Eye (tissue), 1 donor: ENCODE results near the gene PALLD.
"Not testable (repeated sequence)": the region's sequence is repeated elsewhere in the genome, so short reads cannot be mapped to it uniquely, and the experiment has no call there.

ENCODE experiments used
- DNase-seq: peaks from one replicate; pipeline ENCODE4 v3.0.0-alpha.2; 2015

Gene PALLD

DNA sequence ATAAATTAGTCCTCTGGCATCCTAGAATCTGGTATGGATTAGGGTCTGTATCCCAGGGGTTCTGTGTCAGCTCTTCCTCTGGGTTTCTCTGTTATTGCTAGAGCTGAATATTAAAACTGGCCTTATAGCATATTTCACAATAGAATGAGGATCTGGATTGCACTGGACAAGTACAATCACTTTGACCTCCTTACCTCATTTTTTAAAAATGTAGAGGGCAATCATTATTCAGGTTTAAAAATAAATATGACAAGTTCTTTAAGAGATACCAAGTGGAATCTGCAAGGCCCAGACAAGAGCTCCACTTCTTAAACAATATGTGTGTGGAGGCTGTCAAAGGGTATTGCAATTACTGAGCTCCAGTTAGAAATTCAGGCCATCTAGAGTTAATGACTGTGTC lies 1.4 kb downstream of the PALLD start:
- DNase-seq = peak; percentile 68

DNA sequence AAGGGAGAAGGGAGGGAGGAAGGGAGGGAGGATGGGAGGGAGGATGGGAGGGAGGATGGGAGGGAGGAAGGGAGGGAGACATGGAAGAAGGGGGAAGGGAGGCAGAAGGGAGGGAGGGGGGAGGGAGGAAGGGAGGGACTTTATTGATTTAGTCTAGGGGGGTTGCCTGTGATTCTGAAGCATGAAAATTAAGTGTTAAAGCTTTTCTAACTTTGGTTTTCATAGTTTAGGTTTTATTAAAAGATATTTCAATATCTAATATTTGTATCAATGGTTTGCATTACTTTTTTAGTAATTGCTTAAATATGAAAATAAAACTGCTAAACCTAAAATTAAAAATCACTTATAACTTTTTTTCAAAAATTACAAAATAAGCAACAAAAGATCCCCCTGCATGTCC lies 2.4 kb downstream of the PALLD start:
- no peak for DNase-seq

DNA sequence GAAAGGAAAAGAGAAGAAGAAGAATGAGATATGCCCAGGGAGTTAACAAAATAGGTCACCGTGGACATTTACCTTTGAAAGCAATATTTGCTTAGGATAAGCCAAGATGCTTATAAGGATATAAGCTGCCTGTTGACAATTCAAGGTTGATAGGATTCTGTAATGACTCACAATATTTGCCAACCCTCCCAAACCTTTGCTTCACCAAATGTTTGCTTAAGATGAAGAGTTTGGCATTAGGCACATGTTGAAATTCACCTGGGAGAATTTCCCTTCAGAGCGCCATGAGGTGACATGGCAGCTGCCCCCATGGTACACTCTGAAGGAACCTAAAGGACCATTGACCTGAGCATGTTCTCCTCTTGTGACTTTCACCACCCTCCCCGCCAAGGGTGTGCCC lies 4.6 kb downstream of the PALLD start:
- no peak for DNase-seq

DNA sequence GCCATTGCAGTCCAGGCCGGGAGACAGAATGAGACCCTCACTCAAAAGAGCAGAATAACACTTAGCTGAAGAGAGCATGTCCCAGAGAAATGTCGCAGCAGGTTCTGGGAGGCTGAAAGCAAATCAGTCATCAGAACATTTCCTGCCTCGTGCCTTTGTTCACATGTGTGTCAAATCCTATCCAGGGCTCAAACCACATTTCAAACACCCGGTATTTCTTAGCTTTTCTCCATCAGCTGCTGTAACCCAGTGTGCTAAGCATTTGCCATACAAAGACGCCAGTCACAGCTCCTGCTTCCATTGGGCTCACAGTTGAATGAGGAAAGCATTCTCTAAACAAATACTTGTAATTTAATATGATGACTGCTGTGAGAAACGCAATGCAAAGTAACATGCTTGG lies 6.0 kb downstream of the PALLD start:
- DNase-seq = no peak

DNA sequence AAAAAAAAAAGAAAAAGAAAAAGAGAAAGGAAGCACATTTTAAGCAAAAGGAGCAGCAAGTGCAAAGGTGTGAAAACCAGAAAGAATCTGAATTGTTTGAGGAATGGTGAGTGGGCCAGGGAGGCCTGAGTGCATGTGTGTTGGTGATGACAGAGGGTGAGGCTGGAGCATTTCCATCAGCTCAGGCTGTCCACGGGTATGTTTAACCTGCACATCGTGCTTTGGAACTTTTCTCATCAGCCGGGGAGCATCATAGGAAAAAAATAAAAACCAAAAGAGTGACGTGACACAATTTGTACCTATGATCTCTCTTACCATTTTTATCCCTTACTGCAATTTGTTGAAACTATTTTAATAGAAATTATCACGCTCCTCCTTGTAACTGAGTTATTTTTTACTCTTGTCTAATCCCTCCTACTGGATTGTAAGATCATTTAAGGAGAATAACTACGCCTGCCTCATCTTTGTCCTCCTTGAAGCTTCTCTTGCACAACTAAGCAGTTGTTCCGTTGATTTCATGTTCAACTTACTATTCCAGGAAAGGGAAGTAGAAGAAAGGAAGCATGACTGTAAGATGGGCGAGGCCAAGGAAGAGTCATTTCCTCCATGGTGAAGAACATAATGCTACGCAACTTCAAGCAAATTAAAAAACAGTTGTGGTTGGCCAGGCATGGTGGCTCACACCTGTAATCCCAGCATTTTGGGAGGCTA lies 7.0 kb downstream of the PALLD start:
- no peak for DNase-seq

DNA sequence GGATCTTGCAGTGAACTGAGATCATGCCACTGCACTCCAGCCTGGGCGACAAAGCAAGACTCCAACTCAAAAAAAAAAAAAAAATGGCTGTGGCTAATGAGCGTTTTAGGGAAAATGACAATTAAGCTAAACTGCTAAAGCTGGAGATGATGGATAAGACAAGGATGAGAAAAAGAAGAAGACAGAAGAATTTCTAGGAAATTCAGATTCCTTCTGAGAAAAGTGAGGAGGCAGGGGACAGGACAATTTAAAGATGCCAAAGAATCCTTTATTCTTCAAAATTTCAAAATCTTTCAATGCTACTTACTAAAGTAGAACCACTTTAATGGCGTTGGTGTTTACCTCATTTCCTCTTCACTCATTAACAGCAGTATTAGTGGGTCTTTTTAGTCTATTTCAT lies 7.7 kb downstream of the PALLD start:
- no peak for DNase-seq

DNA sequence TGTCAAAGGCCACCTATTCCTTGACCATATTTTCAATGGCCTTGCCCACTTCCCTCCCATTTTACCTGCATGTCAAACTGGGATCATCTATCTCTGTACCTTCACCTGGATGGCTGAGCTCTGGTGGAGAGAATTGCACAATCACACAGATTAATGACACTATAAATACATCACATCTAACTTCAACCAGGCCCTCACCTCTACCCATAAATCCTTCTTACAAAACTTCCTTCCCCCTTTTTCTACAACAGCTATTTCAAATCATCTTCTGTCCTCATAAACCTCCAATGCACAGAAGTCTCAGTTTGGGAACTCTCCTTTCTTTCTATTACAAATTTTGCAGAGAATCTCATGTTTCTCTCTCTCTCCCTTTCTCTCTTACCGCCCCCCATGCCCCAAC lies 9.2 kb downstream of the PALLD start:
- DNase-seq = no peak

DNA sequence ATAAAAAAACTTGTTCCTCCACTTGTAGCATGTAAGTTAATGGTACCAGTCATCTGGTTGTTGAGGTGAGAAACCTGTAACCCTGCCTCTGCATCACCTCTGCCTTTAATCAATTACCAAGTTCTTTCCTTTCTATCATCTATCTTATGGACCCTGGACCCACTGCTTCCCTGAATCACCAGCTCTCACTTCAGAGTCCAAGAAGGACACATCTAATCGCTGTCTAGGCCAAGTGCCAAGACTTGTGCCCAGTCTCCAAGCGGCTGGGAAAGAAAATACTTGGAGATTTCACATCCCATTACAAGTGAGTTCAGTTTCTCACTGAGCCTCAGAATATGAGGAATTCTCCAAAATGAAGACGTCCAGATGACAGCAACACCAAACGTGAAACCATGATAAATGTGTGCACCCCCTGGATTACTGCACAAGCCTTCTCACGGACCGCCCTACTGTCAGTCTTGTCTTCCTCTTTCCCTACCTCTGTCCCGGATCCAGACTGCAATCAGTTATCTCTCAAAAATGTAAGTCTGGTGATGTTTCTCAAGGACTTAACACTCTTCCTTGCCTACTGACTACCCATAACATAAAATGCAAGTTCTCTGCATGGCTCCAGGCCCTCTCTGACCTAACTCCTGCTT lies 10.4 kb downstream of the PALLD start:
- no peak for DNase-seq

DNA sequence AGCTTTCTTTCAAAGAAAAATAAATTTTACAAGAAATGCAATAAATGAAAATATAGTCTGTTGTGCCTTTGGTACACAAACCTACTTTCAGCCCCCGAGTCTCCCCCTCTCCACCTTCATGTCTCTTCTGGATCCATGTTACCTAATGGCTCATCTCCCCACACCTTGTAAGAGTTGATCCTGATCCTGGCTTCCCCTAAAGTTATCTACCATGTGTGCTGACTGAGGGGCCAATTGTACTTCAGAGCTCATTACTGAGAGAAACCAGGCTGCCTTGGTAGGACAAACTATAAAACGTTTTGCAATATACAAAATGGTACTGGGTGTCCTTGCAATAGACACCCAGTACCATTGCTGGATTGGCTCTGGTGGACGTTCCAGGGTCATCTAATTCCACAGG lies 11.8 kb downstream of the PALLD start:
- no peak for DNase-seq

DNA sequence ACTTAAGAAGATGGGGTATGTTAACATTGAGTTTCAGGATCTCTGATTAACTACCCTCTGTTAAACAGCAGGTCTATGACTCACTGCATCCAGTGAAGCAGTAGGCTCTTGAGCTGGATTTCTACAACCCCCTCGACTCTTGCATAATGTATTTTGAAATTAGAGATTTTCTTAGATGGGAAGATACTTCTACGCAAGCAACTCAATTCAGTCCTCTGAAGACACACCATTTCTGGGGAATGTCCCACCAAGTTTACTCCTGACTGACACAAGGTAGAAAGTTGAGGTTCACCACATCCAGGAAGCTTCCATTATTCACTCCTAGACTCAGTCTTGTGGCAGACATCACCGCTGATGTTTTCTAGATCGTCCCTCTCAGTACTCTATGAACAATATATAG lies 12.9 kb downstream of the PALLD start:
- no peak for DNase-seq

DNA sequence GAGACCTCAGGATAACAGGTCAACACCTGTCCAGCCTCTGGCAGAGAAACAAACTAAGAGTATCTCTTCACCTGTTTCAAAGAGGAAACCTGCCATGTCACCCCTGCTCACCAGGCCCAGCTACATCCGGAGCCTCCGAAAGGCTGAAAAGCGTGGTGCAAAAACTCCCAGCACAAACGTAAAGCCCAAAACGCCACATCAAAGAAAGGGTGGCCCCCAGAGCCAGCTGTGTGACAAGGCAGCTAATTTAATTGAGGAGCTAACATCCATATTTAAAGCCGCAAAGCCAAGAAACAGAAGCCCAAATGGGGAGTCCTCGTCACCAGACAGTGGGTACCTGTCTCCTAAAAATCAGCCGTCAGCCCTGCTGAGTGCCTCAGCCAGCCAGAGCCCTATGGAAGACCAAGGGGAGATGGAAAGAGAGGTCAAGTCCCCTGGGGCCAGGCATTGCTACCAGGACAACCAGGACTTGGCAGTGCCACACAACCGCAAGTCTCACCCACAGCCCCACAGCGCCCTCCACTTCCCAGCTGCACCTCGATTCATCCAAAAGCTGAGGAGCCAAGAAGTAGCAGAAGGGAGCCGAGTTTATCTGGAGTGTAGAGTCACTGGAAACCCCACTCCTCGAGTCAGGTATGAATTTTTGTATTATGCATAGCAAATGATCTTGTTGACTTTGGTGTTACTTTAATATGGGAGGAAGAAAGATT lies 15.1 kb downstream of the PALLD start:
- no peak for DNase-seq

DNA sequence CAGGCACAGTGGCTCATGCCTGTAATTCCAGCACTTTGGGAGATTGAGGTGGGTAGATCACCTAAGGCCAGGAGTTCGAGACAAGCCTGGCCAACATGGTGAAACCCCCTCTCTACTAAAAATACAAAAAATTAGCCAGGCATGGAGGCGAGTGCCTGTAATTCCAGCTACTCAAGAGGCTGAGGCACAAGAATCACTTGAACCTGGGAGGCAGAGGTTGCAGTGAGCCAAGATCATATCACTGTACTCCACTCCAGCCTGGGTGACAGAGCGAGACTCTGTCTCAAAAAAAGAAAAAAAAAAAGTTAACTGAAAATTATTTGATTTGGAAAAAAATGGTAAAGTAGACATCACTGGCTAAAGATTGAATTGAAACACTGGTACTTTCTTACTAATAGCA lies 17.0 kb downstream of the PALLD start:
- DNase-seq = not testable (repeated sequence)

DNA sequence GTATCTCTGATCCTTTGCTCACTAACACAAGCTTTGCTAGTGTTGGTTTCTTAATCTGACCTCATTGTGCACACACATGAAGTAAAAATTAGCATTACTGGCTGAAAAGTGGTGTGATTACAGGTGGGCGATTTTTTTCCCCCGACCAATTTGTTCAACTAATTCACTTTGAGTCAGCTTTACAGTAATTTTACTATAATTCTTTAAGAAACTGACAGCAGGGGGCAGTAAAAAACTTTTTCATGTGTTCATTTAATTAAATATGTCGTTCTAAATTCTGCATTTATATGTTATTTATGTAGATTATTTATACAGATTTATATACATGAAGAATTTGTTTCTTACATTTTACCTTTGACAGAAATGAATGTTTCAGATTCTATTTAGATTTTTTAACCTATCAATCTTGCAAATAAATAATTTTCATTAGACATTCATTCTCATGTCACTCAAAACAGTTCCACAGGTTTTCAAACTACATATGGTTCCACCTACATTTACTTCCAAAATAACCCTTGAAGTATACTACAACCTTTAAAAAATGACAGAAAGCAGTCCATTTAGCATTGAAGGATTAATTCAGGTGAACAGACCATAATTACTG lies 17.5 kb downstream of the PALLD start:
- peak; percentile 75 for DNase-seq

DNA sequence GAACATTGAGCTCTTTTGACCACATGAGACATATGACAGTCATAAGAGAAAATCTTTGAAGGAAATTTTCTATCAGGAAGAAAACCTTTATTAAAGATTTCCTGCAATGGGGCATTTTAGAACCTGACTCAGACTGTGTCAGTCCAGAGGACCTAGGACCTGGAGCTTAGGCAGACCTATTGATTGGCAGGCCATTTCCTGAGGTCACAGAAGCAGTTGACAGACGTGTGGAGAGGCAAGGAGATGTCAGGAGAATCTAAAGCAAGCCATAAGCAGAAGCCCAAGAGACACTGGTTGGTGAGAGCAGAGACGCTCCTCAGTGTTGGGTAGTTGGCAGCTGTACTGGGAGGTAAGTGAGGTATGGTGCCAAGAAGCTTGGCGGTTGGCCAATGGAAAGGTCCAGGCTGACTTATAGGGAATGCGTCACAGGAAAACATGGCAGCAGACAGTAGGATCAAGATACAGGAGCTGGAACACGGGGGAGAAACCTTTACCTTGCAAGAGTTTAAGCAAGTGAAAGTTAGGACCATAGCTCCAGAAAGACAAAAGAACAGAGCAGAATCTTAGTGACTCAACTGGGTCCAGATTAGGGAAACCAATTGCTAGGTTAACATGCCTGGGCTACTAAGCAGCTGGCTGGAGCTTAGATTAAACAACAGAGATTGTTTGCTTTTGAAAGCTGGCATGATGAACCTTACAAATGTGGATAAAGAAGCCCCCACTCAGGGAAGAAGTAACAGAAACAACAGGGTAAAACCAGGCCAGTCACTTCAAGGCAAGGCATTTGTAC lies 18.6 kb downstream of the PALLD start:
- DNase-seq = no peak

DNA sequence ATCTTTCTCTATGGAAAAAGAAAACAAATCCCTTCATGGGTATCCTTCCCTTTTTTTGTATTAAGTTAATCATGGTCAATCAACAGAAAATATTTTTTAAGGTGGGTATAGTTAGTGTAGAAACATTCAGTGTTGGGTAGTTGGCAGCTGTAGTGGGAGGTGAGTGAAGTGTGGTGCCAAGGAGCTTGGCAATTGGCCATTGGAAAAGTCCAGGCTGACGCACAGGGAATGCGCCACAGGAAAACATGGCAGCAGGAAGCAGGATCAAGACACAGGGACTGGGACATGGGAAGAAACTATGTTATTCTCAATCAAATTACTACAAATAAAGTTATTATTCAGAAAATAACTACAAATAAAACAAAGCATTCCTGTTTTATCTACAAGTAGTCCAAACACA lies 20.0 kb downstream of the PALLD start:
- DNase-seq = no peak

DNA sequence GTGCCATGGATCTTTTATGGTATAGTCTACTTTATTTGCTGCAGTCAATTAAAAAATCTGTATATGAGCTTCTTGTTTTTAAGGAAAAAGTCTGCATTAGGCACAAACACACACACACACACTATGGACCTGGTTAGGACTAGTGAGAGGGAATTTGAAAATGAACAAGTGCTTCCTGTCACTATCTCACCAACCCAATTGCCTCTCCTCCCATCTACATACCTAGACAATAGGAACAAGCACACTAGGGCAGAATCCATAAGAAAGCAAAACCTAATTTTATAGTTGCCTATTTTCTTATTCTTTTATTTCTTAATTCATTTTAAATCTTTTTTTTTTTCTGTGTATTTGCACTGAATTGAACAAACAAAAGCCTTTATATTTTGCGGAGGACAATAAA lies 22.7 kb downstream of the PALLD start:
- DNase-seq = no peak

DNA sequence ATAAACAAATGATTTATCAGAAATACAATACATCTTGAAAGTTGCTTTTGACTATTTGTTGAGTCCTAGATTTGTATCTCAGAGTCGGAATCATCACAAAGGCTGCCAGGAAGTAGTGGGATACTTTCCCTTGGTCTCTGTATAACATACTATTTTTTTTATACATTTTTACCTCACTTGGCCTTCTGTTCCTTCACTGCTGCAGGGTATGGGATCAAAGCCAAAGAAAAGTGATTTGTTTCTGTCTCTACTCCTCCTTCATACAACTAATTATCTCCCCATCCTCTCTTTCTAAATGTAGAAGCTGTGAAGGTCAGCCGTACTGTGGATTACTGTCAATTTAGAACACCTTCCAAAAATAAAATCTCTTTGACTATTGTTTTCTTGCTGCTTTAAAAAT lies 24.9 kb downstream of the PALLD start:
- DNase-seq = peak; percentile 33

DNA sequence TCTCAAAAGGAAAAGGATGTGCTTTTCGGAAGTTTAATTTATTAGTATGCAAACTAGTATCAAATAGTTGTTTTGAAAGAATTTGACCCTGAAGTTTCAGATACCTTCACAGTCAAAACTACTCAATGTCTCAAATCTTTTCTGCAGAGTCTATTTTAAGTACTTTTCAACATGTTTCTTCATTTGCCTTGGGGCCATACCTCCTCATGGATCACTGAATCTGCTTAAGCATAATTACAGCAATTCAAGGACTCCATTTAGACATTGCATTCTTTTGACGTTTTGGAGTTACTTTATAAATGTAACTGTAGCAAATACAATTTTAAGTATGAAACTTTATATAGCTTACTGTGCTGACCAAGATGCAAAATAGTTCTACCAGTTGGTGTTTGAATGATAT lies 25.5 kb downstream of the PALLD start:
- peak; percentile 76 for DNase-seq

DNA sequence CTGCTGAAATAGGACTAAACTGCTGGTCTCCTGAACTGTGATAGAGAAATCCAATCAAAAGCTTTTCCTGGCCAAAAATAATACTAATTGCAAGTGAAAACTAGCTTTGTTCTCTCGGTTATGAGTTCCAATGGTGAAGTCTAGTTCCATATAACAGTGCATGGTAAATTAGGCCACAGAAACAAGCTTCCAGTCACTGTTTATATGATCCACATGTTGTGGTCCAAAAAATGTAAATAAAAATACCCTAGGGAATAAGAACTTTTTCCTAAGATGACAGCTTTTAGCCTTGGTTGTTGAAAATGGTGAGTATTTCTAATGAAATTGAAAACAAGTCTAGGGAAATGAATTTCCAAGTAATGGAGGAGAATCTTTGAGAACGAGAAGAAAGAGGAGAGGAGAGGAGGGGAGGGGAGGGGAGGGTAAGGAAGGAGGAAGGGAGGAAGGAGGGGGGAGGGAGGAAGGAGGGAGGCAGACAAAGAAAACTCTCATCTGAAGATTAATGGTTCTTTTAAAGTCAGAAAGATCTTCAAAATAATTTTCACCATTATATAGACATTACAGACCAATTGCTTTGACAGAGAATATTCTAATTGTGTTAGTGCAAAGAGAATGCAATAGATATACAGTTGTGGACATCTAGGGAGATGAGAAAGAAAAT lies 26.1 kb downstream of the PALLD start:
- peak; percentile 66 for DNase-seq

DNA sequence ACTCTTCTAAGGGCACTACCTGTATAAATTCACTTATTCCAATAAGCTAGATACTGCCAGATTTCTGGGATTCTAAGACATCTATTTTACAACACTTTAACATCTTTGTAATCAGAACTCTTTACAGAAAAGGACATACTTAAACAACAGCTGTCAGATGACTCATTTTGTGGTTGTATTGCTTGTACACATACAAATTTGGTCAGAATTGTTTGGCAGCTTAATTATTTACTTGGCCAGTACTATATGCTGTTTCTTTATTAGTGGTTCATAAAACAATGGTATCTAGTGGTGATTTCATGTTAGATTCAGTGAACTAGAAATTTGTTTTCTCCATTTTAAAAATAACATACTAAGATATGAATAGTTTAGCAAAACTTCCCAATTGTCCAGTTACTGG lies 27.2 kb downstream of the PALLD start:
- DNase-seq = no peak

DNA sequence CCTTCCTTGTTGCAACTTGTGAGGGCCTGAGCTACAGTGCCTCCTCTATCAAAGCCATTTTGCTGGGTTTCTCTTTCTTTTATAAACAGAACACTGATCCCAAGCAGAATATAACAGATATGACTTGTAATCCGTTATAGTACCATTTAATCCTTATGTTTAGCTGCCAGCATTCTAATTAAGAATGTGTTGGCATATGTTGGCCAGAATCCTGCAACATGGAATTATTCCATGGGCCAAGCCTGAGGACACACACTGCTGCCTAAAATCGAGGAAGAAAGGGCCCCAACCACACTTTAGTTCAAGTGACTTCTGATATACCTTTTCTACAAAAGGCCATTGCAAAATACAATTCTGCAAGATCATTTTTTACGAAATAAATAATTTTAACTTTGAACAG lies 28.0 kb downstream of the PALLD start:
- DNase-seq = no peak

DNA sequence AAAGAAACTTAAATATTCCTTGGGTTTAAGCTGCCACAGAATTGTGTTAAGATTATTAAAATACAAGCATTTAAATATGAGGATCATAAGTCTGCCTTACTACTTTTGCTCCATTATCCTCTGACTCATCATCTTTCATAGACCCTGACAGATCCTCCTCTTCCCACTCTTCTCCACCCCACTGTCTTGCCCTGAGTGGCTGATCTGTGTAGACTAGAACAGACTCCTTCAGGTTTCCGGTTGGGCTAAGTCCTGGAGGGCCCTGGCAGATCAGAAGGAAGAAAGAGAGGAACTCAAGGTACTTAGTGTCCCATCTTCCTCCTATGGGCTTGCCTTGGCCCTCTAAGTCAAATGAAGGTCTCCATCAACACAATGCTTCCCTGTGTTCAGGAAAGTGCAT lies 30.7 kb downstream of the PALLD start:
- no peak for DNase-seq
